NCI-H460 (cell line): ENCODE results near the gene TFF1. TPM values are rescaled to one million over a fixed set of nuclear protein-coding genes. Genes with fewer than 3 reads are reported as not detected.

Source experiments
- DNase-seq: peaks from one replicate; pipeline ENCODE4 v3.0.0-alpha.2; 2016; ENCODE audit warnings: low read depth; ENCODE audit errors: extremely low read depth
- total RNA-seq: library from RNA; depleted of rRNA; stranded (reverse); fragments of >200 nt; shearing (Covaris generic); gene quantifications from 2 replicates; pipeline ENCODE4 v1.2.3, GENCODE V29; 2014

The TFF1 gene
- total RNA-seq, 1 experiment from 2014 or later: not detected

DNA sequence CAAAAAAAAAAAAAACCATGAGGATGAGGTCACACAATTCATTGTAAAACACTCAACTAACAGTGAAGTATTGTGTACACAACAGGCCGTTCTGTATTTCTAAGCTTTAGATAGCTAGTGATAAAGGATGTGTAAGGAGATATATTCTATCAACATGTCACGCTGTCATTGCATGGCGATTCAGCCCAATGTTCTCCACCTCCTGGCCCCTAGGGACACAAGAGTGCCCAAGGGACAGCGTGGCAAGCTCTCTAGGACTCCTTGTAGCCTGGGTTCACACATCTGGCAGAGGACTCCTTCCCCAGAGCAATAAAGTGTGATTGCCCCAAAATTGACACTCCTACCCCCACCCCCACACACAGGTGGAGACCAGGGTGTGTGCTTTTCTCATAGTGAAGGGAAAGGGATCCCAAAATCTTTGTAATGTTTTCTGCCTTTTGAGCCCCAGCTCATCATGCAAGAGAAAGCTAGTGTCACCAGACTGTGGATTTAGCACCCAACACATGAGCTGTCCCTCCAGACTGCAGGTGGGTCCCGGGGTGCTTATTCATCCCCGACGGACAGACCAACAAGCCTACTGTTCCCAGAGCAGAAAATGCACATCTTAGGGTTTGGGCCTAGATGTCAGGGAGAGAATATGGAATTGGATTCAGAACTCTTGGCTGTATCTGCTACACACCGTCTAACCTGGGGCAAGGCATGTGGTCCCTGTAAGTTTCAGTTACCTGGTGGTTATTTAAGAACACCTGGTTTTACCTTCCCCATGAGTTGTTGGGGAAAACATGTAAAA lies 18.0 kb upstream of the TFF1 start:
- DNase-seq: no peak

- DNase-seq: no peak
These were observed 17.0 kb upstream of the TFF1 start for GRCh38 chr21:42383331-42383730.

GRCh38 chr21:42382915-42383314 lies 16.6 kb upstream of the TFF1 start:
- DNase-seq: no peak

DNA sequence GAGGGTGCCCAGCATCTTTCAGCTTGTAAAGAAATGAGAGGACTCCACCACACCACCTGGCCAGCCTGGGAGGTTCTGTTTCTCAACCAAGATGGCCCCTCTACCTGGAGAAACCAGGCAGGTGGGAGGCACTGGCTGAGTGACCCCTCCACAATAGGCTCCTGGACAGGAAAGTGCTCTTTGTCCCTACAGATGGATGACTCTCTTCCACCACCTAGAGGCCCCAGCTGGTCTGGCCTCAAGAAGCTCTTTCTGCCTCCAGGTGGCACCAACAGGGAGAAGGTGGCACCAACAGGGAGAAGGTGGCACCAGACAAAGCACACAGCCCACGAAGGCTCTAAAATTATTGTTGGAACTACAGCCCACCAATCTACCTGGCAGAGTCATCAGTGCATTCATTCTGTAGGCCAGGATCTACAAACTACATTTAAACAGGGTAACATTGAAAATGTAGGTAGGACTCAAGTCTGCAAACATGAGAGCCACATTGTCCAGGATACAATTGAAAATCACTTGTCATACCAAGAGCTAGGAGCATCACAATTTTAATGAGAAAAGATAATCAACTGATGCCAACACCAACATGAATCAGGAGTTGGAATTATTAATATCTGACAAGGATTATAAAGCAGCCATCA lies 15.1 kb upstream of the TFF1 start:
- no peak for DNase-seq

- DNase-seq: no peak
These were observed 13.3 kb upstream of the TFF1 start for GRCh38 chr21:42379426-42380215.

- DNase-seq: no peak
These were observed 12.1 kb upstream of the TFF1 start for GRCh38 chr21:42378418-42378817.

DNA sequence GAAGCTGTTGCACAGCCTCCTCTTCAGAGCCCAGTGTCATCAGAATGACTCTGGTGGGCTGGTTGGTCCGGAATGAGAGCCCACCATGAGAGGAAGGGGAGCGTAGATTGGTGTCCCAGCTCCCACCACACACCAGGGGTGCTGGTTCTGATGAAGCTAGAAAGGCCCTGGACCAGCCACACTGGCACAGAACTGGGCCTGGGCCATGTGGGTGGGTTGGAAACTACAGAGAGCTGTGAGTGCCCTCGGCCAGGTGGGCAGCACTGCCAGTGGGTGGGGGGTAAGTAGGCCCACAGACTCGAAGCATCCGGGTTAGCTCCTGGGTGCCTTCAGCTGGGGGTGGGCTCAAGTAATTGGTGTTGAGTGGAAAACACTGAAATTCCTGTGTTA lies 11.6 kb upstream of the TFF1 start:
- no peak for DNase-seq

DNA sequence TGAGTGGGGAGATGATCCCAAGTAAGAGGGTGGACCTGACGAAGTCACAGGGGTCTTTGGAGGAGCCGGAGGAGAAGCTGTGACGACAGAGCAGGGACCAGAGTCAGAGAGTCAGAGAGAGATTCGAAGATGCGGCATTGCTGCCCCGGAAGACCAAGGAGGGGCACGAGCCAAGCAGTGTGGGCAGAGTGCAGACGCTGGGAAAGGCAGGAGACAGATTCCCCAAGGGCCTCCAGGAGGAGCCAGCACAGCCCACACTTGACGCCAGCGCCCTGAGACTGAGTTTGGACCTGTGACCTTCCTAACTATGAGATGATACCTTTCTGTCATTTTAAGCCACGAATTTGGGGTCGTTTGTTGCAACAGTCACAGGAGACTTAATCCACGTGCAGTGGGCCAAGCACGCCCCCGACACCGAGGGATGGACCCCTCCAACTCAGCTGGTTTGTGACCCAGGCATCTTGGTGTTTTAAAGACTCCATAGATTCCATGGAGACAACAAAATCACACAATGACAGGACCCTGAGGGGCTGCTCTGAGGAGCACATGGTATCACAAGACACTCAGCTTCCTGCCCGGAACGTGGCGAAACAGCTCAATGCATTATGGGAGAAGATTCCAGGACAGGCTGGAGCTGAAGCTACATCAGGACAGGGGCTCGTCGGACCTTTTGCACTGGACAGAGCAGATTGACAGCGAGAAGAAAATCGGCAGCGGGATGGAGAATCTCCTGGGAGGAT lies 11.0 kb upstream of the TFF1 start:
- no peak for DNase-seq

GRCh38 chr21:42376338-42376982 lies 10.1 kb upstream of the TFF1 start:
- DNase-seq: no peak

DNA sequence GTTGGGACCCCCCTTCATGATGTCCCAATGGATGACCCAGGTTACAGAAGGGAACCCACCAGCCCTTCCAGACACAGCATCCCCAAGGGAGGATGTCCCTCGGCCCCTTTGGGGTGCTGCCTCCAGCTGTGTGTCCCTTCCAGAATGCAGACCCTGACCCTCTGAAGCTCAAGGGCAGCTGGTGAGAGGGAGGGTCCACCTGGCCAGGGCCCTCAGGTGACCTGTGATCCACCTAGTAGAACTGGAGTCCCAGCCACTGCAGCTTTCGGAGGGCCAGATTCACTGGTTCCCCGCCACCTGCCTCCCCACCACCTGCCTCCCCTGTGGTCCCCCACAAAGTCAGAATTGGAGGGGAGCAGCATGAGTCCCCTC lies 9.6 kb upstream of the TFF1 start:
- no peak for DNase-seq

- DNase-seq: no peak
These were observed 9.2 kb upstream of the TFF1 start for GRCh38 chr21:42375506-42375905.

DNA sequence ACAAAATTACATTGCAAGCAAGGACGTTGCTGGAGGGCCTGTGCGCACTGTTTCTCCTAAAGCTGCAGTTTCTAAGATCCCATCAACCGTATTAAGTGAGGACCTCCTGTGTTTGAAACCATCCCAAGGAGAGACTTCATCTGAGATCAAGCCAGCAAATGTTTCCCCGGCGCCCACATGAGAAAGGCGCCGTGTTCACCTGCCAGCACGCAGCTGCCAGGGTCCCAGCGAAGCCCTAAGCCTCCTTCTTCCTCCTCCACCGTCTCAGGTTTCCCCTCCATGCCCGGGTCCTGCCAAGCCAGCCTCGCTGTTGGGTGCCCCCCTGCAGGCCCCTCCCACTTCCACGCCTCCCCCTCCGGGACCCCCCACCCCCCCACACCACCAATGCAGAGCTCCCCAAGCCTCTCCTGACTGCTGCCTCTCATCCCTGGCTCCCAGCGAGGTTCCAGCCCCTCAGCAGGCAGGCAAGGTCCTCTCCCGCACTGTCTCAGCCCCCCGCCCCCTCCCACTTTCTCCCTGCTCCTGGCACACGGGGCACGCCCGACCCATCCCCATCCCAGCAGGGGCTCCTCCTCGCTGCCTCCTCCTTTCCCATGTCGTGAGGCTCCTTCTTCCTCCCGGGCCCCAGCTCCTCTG lies 8.6 kb upstream of the TFF1 start:
- no peak for DNase-seq

GRCh38 chr21:42374457-42374856 lies 8.1 kb upstream of the TFF1 start:
- no peak for DNase-seq

DNA sequence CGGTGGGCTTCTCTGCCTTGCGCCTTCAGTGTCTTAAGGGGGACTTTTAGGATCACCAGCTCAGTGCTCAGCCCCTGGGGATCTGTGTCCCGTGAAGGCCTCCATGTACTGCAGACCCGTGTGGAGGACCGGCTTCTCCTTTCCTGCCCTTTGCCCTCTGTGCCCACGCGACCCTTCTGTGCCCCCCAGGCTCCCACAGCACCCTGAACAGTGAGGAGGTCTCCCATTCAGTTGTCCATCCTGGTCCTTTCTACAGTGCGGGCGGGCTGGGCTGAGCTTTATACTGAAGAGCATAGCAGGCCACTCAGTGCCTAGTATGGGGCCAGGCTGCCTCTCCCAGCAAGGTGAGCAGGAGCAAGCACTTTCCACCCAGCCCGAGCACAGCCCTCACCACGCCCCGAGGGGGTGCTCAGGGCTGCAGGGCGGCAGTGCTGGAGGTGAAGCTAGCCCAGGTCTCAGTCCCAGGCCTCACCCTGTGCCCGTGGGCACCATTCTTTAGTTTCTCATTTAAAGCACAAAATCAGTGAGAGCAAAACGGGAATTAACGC lies 7.6 kb upstream of the TFF1 start:
- DNase-seq: no peak

DNA sequence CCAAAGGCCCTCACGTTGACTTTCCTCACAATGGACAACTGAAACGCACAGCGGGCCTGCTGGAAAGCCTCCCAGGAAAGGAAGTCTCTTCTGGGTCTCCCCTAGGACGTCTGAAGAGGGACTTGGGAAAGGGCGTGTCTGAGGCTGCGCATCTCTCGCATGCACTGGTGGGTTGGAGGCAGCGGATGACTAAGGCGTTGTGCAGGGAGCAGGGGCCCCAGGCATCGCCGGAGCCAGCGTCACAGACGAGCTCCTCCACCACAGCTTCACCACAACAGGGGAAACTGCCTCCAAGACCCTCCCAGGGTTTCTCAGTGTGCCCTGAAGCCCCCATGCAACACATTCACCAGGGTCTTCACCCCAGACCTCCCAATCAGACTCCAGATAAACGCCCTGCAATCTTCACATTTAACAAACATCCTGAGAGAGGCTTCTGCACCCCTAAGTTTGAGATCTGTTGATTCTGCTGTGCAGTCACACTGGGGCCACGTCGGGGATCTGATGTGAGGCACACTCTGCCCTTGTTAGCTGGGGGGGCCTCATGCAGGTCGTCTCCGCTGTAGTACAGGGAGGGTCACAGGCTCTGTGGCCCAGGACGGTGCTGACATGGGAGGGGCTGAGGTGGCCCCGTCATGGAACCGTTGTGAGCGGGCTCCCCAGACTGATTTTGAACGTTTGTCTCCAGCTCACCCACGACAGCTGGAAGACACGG lies 7.0 kb upstream of the TFF1 start:
- DNase-seq: no peak

DNA sequence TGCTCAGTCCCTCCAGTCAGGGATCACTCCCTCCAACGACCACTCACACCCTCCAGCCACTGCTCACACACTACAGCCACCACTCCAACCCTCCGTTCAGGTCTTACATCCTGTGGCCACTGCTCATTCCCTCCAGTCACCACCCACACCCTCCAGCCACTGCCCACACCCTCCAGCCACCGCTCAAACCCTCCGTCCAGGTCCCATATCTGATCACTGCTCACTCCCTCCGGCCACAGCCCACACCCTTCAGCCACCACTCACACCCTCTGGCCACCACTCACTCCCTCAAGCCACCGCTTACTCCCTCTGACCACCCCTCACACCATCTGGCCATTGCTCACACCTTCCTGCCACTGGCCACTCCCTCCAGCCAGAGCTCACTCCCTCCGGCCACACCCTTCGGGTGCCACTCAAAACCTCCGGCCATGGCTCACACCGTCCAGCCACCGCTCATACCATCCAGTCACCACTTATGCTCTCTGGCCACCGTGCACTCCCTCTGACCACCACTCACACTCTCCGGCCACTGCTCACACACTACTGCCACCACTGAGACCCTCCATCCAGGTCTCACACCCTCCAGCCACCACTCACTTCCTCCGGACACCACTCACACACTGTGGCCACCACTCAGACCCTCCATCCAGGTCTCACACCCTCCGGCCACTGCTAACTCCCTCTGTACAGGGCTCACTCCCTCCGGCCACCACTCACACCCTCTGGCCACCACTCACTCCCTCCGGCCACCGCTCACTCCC lies 4.7 kb upstream of the TFF1 start:
- DNase-seq: no peak

DNA sequence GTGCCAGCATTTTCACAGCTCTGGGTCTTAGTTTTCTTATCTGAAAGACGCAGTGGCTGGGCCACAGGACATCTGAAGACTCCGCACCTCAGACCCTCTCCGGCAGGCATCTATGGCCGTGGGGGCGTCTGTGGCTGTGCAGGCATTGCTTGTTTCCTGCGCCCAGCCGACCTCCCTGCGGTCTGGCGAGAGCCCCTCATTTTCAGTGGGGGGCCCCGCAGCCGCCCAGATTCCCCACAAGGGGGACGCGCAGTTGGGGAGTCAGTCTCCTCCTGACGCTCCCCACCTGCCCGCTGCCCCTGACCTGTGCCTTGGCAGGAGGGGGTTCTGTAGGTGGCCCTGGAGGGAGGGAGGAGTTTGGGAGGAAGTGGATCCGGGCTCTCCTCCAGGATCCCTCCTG lies 3.5 kb upstream of the TFF1 start:
- no peak for DNase-seq

DNA sequence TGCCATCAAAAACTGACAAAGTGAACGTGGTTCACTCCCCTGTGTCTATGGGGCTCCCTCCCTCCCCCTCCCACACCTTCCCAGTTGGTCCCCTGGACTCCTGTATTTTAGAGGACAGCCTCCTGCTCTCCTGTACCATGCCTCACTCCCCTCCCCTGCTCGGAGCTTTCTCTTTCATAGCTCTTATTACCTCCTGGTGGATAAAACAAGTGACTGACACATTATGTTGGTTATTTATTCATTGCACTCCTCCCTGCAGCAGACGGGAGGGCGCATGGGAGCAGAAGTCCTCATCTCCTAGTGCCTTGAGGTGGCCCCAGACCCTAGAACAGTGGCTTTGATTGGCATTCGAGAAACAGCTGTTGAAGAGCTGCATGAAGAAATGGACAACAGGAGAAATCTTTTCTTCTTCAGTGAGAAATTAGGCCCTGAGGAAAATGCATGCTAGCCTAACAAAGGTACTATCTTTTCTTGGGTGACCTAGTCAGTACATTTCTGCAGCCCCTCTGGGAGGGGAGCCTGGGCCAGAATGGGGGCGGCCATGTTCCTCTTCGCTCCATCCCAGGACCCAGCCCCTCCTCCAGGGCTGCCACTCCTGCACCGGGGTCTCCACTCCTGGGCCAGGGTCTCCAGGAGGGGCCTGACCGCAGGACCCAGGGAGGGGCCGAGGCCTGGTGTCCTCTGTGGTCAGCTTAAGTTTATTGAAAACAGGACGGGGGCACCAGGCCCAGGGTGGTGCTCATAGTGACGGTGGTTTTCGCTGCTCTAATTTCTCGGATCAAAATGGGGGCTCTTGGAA lies 1.2 kb upstream of the TFF1 start:
- DNase-seq: no peak
